Kidney glomerular epithelial cell (primary cell): Measurements from ENCODE around the gene ARHGAP6.
"Not testable (repeated sequence)": the region's sequence is repeated elsewhere in the genome, so short reads cannot be mapped to it uniquely, and the experiment has no call there.

Experiments used
- DNase-seq: peaks from one replicate; lab custom pipeline; 2025; lab: John Stamatoyannopoulos, UW

The ARHGAP6 gene

GRCh38 chrX:11579636-11580600, 85.8 kb downstream of the ARHGAP6 start:
- no peak for DNase-seq

GRCh38 chrX:11578301-11578700, 87.4 kb downstream of the ARHGAP6 start:
- not testable (repeated sequence) for DNase-seq

- no peak for DNase-seq
These were observed 88.1 kb downstream of the ARHGAP6 start for GRCh38 chrX:11577603-11578002.

- DNase-seq = no peak
These were observed 90.4 kb downstream of the ARHGAP6 start for GRCh38 chrX:11575332-11575731.

- DNase-seq = no peak
These were observed 98.0 kb downstream of the ARHGAP6 start for GRCh38 chrX:11567528-11568220.

GRCh38 chrX:11566789-11567188, 98.9 kb downstream of the ARHGAP6 start:
- DNase-seq = no peak

GRCh38 chrX:11566173-11566572, 99.5 kb downstream of the ARHGAP6 start:
- DNase-seq = no peak

GRCh38 chrX:11564546-11564945, 101.2 kb downstream of the ARHGAP6 start:
- DNase-seq = no peak

- no peak for DNase-seq
These were observed 103.2 kb downstream of the ARHGAP6 start for GRCh38 chrX:11562570-11562969.

- no peak for DNase-seq
These were observed 106.7 kb downstream of the ARHGAP6 start for GRCh38 chrX:11558972-11559371.

- peak; percentile 80 for DNase-seq
These were observed 108.6 kb downstream of the ARHGAP6 start for GRCh38 chrX:11557120-11557519.

GRCh38 chrX:11555759-11556158, 110.0 kb downstream of the ARHGAP6 start:
- DNase-seq = no peak

GRCh38 chrX:11553594-11553993, 112.1 kb downstream of the ARHGAP6 start:
- DNase-seq = no peak

GRCh38 chrX:11551151-11551550, 114.6 kb downstream of the ARHGAP6 start:
- no peak for DNase-seq

- no peak for DNase-seq
These were observed 118.8 kb downstream of the ARHGAP6 start for GRCh38 chrX:11546917-11547316.

GRCh38 chrX:11543249-11543648, 122.5 kb downstream of the ARHGAP6 start:
- DNase-seq = no peak

GRCh38 chrX:11541510-11541909, 124.2 kb downstream of the ARHGAP6 start:
- no peak for DNase-seq

GRCh38 chrX:11540532-11541377, 125.0 kb downstream of the ARHGAP6 start:
- DNase-seq = no peak

- no peak for DNase-seq
These were observed 128.6 kb downstream of the ARHGAP6 start for GRCh38 chrX:11537141-11537540.

GRCh38 chrX:11535156-11535919, 130.4 kb downstream of the ARHGAP6 start:
- no peak for DNase-seq

GRCh38 chrX:11533199-11533651, 132.5 kb downstream of the ARHGAP6 start:
- DNase-seq = peak; percentile 59
